WTC11 (cell line): ENCODE results near the gene HPCAL1. TPM values are rescaled to one million over a fixed set of nuclear protein-coding genes. Genes with fewer than 3 reads are reported as not detected.
A peak's percentile ranks its signal among the peaks of the same experiment; 100 is the strongest.

Experiments
- ATAC-seq: fragments of 200-7000 bp; cut with Tn5 transposase; 2 replicates; pipeline ENCODE4 v1.10.0; 2021; ENCODE audit warnings: mild to moderate bottlenecking, moderate library complexity
- CTCF ChIA-PET: fragments of 300-600 bp; sonication (Branson Sonifier 250); formaldehyde crosslinking; loops from one replicate; lab custom pipeline; 2021; ENCODE audit warnings: antibody characterized with exemption; lab: Charles Lee
- POLR2A ChIA-PET: fragments of 350-600 bp; sonication (Branson Sonifier 250); formaldehyde crosslinking; loops from one replicate; lab custom pipeline; 2021; ENCODE audit warnings: antibody characterized with exemption; lab: Charles Lee
- DNase-seq: peaks from one replicate; pipeline ENCODE4 v3.0.0; 2021; ENCODE audit warnings: low spot score
- H3K27ac Mint-ChIP-seq: 2 replicates; pipeline ENCODE4 v1.8.0; 2021; ENCODE audit warnings: mixed read lengths
- H3K27me3 Mint-ChIP-seq: 2 replicates; pipeline ENCODE4 v1.8.0; 2021; ENCODE audit warnings: low read depth, mild to moderate bottlenecking, moderate library complexity, mixed read lengths
- H3K36me3 Mint-ChIP-seq: 2 replicates; pipeline ENCODE4 v1.8.0; 2021; ENCODE audit warnings: mixed read lengths
- H3K4me1 Mint-ChIP-seq: 2 replicates; pipeline ENCODE4 v1.8.0; 2022; ENCODE audit warnings: mixed read lengths
- H3K4me3 Mint-ChIP-seq: 2 replicates; pipeline ENCODE4 v1.8.0; 2021; ENCODE audit warnings: mild to moderate bottlenecking, moderate library complexity, mixed read lengths
- H3K9me3 Mint-ChIP-seq: 2 replicates; pipeline ENCODE4 v1.8.0; 2021; ENCODE audit warnings: mixed read lengths
- CBFB ChIP-seq: sonication (generic); formaldehyde crosslinking; IDR thresholded peaks from 2 replicates; pipeline ENCODE4 v1.8.1; 2022; ENCODE audit warnings: mild to moderate bottlenecking, low read depth, missing genetic modification reagents
- ESRRA ChIP-seq: sonication (generic); formaldehyde crosslinking; IDR thresholded peaks from 2 replicates; pipeline ENCODE4 v1.8.1; 2022; ENCODE audit warnings: mild to moderate bottlenecking, missing genetic modification reagents, borderline replicate concordance
- FOXK1 ChIP-seq: sonication (generic); formaldehyde crosslinking; IDR thresholded peaks from 2 replicates; pipeline ENCODE4 v1.8.0; 2022; ENCODE audit warnings: mild to moderate bottlenecking, moderate library complexity, missing genetic modification reagents
- GTF2I ChIP-seq: fragments of 250-450 bp; sonication (Bioruptor Pico); conservative IDR thresholded peaks from 2 replicates; pipeline ENCODE4 v1.4.0; 2021; ENCODE audit warnings: mild to moderate bottlenecking
- JAZF1 ChIP-seq: fragments of 250-450 bp; sonication (Bioruptor Pico); IDR thresholded peaks from 2 replicates; pipeline ENCODE4 v1.9.0; 2021; ENCODE audit warnings: moderate library complexity, mild to moderate bottlenecking, inconsistent platforms
- MLX ChIP-seq: sonication (generic); formaldehyde crosslinking; IDR thresholded peaks from 2 replicates; pipeline ENCODE4 v1.8.1; 2023; ENCODE audit warnings: mild to moderate bottlenecking, missing genetic modification reagents, moderate library complexity
- NFATC4 ChIP-seq: fragments of 250-450 bp; sonication (Bioruptor Pico); IDR thresholded peaks from 2 replicates; pipeline ENCODE4 v1.9.0; 2021; ENCODE audit warnings: mild to moderate bottlenecking
- NFYB ChIP-seq: sonication (generic); formaldehyde crosslinking; conservative IDR thresholded peaks from 2 replicates; pipeline ENCODE4 v1.8.0; 2022; ENCODE audit warnings: low read depth, missing genetic modification reagents
- NR2C2 ChIP-seq: sonication (generic); formaldehyde crosslinking; IDR thresholded peaks from 2 replicates; pipeline ENCODE4 v1.8.0; 2022; ENCODE audit warnings: mild to moderate bottlenecking, missing genetic modification reagents
- PRRX2 ChIP-seq: fragments of 250-450 bp; sonication (Bioruptor Pico); IDR thresholded peaks from 2 replicates; pipeline ENCODE4 v1.8.0; 2021; ENCODE audit warnings: mild to moderate bottlenecking
- SMAD3 ChIP-seq: sonication (generic); formaldehyde crosslinking; IDR thresholded peaks from 2 replicates; pipeline ENCODE4 v1.8.0; 2022; ENCODE audit warnings: missing genetic modification reagents, mild to moderate bottlenecking, borderline replicate concordance
- SOX15 ChIP-seq: fragments of 250-450 bp; sonication (Bioruptor Pico); IDR thresholded peaks from 2 replicates; pipeline ENCODE4 v1.9.0; 2021; ENCODE audit warnings: mild to moderate bottlenecking
- SP1 ChIP-seq: sonication (generic); formaldehyde crosslinking; conservative IDR thresholded peaks from 2 replicates; pipeline ENCODE4 v1.8.1; 2022; ENCODE audit warnings: missing genetic modification reagents
- USF2 ChIP-seq: sonication (generic); formaldehyde crosslinking; IDR thresholded peaks from 2 replicates; pipeline ENCODE4 v1.8.1; 2023; ENCODE audit warnings: mild to moderate bottlenecking, missing genetic modification reagents, moderate library complexity
- ZNF263 ChIP-seq: sonication (generic); formaldehyde crosslinking; IDR thresholded peaks from 2 replicates; pipeline ENCODE4 v1.8.1; 2022; ENCODE audit warnings: low read depth, mild to moderate bottlenecking, moderate library complexity, missing genetic modification reagents
- ZNF416 ChIP-seq: fragments of 250-450 bp; sonication (Bioruptor Pico); IDR thresholded peaks from 2 replicates; pipeline ENCODE4 v1.9.0; 2021; ENCODE audit warnings: mild to moderate bottlenecking, inconsistent platforms
- ZNF512 ChIP-seq: sonication (generic); formaldehyde crosslinking; IDR thresholded peaks from 2 replicates; pipeline ENCODE4 v1.8.1; 2022; ENCODE audit warnings: missing genetic modification reagents, borderline replicate concordance
- total RNA-seq: library from RNA; stranded (reverse); gene quantifications from 3 replicates; pipeline ENCODE4 v1.2.3, GENCODE V29; 2021
- TF ChIP-seq, protein P1 (sequence below): sonication (generic); formaldehyde crosslinking; IDR thresholded peaks from 2 replicates; pipeline ENCODE4 v1.8.0; 2022; ENCODE audit warnings: mild to moderate bottlenecking, missing genetic modification reagents
- TF ChIP-seq, protein P2 (sequence below): sonication (generic); formaldehyde crosslinking; conservative IDR thresholded peaks from 2 replicates; pipeline ENCODE4 v1.8.1; 2023; ENCODE audit warnings: mild to moderate bottlenecking, low read depth, missing genetic modification reagents, moderate library complexity

The HPCAL1 gene
- total RNA-seq, 1 experiment from 2014 or later, result 11.8 TPM

DNA sequence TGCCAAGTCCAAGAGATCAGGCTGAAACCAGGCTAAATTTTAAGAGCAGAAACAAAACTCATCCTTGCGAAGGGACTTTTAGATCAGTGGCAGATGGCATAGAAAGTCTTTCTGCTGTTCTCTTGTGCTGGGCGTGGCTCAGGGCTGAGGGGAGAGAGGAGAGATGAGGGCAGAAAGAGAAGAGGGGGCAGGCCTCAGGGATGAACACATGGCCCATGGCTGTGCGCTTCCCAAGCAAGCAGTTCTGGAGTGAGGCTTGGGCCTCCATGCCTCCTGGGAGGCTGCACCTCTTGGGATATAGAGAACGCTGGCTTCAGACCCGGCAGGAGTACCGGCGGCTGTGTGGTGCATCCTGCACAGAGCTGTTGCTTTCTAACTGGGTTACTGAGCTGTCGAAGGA lies 41.0 kb downstream of the HPCAL1 start:
- Mint-ChIP-seq H3K27ac (no peak overlapping the region), H3K27me3 (no peaks in the 10 kb centered on the region), H3K4me1 (peaks cover 6% of the 10 kb centered on the region), H3K36me3 (no peaks in the 10 kb centered on the region), H3K9me3 (no peaks in the 10 kb centered on the region), H3K4me3 (no peak overlapping the region)
- ChIA-PET POLR2A (no interaction called here), CTCF (interaction anchor here (1.0 to 1.5 kb wide), 2 partner anchors 65 to 89 kb away, joined by 3 to 6 read pairs; no protein-coding TSS in a partner anchor)
- no peak for ATAC-seq
- TF ChIP-seq SOX15 (CRISPR knock-in tag) (no peak), NFYB (CRISPR knock-in tag) (no peak), ZNF416 (no peak), GTF2I (CRISPR knock-in tag) (no peak), ESRRA (CRISPR knock-in tag) (no peak), NFATC4 (CRISPR knock-in tag) (no peak), PRRX2 (CRISPR knock-in tag) (no peak), FOXK1 (no peak), CBFB (no peak), NR2C2 (CRISPR knock-in tag) (no peak), USF2 (CRISPR knock-in tag) (no peak), ZNF263 (CRISPR knock-in tag) (no peak), SP1 (CRISPR knock-in tag) (no peak), JAZF1 (CRISPR knock-in tag) (no peak)
- TF ChIP-seq, protein P1, sequence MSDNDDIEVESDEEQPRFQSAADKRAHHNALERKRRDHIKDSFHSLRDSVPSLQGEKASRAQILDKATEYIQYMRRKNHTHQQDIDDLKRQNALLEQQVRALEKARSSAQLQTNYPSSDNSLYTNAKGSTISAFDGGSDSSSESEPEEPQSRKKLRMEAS, result no peak
- TF ChIP-seq, protein P2, sequence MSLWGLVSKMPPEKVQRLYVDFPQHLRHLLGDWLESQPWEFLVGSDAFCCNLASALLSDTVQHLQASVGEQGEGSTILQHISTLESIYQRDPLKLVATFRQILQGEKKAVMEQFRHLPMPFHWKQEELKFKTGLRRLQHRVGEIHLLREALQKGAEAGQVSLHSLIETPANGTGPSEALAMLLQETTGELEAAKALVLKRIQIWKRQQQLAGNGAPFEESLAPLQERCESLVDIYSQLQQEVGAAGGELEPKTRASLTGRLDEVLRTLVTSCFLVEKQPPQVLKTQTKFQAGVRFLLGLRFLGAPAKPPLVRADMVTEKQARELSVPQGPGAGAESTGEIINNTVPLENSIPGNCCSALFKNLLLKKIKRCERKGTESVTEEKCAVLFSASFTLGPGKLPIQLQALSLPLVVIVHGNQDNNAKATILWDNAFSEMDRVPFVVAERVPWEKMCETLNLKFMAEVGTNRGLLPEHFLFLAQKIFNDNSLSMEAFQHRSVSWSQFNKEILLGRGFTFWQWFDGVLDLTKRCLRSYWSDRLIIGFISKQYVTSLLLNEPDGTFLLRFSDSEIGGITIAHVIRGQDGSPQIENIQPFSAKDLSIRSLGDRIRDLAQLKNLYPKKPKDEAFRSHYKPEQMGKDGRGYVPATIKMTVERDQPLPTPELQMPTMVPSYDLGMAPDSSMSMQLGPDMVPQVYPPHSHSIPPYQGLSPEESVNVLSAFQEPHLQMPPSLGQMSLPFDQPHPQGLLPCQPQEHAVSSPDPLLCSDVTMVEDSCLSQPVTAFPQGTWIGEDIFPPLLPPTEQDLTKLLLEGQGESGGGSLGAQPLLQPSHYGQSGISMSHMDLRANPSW (CRISPR knock-in tag), result no peak
- TF ChIP-seq, all 79 proteins: peak for 0
- DNase-seq, result no peak

DNA sequence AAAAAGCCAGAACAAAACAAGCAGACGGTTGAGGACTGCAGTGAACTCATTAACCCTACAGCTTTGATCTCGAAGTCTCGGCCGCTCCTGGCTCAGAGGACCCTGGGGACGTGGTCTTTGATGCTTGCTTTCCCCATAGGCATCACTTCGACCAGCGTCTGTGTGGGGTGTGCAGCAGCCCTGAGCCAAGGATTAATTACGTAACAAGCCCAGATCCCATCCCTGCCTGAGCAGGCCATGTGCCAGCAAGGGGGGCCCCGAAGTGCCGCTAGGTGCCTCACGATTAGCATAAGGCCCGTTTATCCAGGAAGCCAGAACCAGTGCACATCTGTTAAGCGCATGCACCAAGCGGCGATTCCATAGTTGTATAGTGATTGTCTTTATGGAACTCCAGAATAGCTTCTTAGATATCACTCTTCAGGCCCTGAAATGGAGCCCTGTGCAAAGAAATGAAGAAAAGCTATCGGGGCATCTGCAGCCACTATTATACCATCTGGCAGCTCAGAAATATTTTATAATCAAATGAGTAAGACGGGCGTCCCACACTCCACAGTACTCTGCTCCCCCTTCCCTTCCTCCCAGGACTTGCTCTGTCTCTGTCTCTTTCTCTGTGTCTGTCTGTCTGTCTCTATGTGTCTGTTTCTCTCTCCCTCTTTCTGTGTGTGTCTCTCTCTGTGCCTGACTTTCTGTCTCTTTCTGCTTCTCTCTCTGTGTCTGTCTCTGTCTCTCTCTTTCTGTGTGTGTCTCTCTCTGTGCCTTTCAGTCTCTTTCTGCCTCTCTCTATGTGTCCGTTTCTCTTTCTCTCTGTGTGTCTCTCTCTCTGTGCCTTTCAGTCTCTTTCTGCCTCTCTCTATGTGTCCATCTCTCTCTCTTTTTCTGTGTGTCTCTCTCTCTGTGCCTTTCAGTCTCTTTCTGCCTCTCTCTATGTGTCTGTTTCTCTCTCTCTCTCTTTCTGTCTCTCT lies 41.7 kb downstream of the HPCAL1 start:
- no peak for DNase-seq
- no peak for ATAC-seq
- peaks cover 6% of the 10 kb centered on the region for H3K4me1 Mint-ChIP-seq
- no peak for TF ChIP-seq SMAD3 (CRISPR knock-in tag)
- no peak for TF ChIP-seq ZNF512 (CRISPR knock-in tag)
- no peak for TF ChIP-seq NFYB (CRISPR knock-in tag)
- no peak for TF ChIP-seq MLX (CRISPR knock-in tag)
- TF ChIP-seq ESRRA (CRISPR knock-in tag), result no peak
- ChIA-PET POLR2A (no interaction called here), CTCF (interaction anchor here (1.0 to 1.5 kb wide), 2 partner anchors 64 to 88 kb away, joined by 3 to 6 read pairs; no protein-coding TSS in a partner anchor)
- H3K27ac Mint-ChIP-seq, result peak overlapping the region; percentile 46; the same call in 1 of the 2 replicates
- no peak overlapping the region for H3K4me3 Mint-ChIP-seq
- H3K9me3 Mint-ChIP-seq, result no peaks in the 10 kb centered on the region
- no peaks in the 10 kb centered on the region for H3K36me3 Mint-ChIP-seq
- no peaks in the 10 kb centered on the region for H3K27me3 Mint-ChIP-seq
